Kidney (tissue), 14 donors: ENCODE measurements around the gene CAPN15. TPM values are rescaled to one million over a fixed set of nuclear protein-coding genes. Genes with fewer than 3 reads are reported as not detected.

Experiments
- DNase-seq, 5 donors: peaks; one replicate each; pipeline ENCODE4 v3.0.0-alpha.2; 2013 to 2020
- FAIRE-seq: peaks from 2 replicates; lab custom pipeline; 2012; peaks lifted over from hg19 to GRCh38; lab: Jason Lieb, UNC
- H3K27ac ChIP-seq, 2 donors: one replicate each; pipeline ENCODE4 v1.7.0; 2013; ENCODE audit warnings: low read depth in 2 of 2, low read length in 2 of 2, inconsistent platforms in 1 of 2
- H3K27me3 ChIP-seq: one replicate; pipeline ENCODE4 v1.7.1; 2013; ENCODE audit warnings: low read length, inconsistent platforms; ENCODE audit not compliant: control insufficient read depth, insufficient read depth
- H3K36me3 ChIP-seq, 3 donors: one replicate each; pipeline versions ENCODE4 v1.7.0 to v1.7.1; 2013; ENCODE audit warnings: low read length in 3 of 3, control low read depth in 1 of 3, inconsistent platforms in 1 of 3; ENCODE audit not compliant: insufficient read depth in 3 of 3, control insufficient read depth in 2 of 3
- H3K4me1 ChIP-seq, 3 donors: one replicate each; pipeline versions ENCODE4 v1.7.0 to v1.7.1; 2013; ENCODE audit warnings: low read length in 3 of 3, inconsistent platforms in 1 of 3, low read depth in 1 of 3; ENCODE audit not compliant: control insufficient read depth in 2 of 3, insufficient read depth in 2 of 3
- H3K4me3 ChIP-seq, 3 donors: one replicate each; pipeline versions ENCODE4 v1.7.0 to v1.8.1; 2013; ENCODE audit warnings: low read length in 3 of 3, control low read depth in 1 of 3, inconsistent platforms in 1 of 3
- H3K9ac ChIP-seq, 3 donors: one replicate each; pipeline versions ENCODE4 v1.7.0 to v1.7.1; 2013; ENCODE audit warnings: low read length in 3 of 3, control low read depth in 1 of 3, inconsistent platforms in 1 of 3
- H3K9me3 ChIP-seq, 3 donors: one replicate each; pipeline versions ENCODE4 v1.7.0 to v1.7.1; 2013; ENCODE audit warnings: low read length in 3 of 3, control low read depth in 1 of 3, inconsistent platforms in 1 of 3; ENCODE audit not compliant: control insufficient read depth in 2 of 3, insufficient read depth in 1 of 3
- CTCF ChIP-seq: IDR thresholded peaks from 3 replicates; pipeline ENCODE4 v1.5.1; 2012; ENCODE audit warnings: mild to moderate bottlenecking, moderate library complexity, borderline replicate concordance; ENCODE audit not compliant: insufficient read depth; ENCODE audit errors: extremely low read depth
- intact Hi-C: fragments of 100-400 bp; cut with DNase I; formaldehyde crosslinking; loops from one replicate; pipeline ENCODE4 v1.11.1; 2022
- polyA plus RNA-seq: library from polyadenylated mRNA; stranded (reverse); fragments of 350-450 nt; fragmentation: Illumina TruSeq; extraction: RNeasy Lipid Tissue Mini Kit (QIAGEN cat#74804); gene quantifications from one replicate; pipeline ENCODE4 v1.2.3, GENCODE V29; 2014; ENCODE audit warnings: low read depth, low replicate concordance; ENCODE audit not compliant: insufficient read depth
- total RNA-seq: library from RNA; stranded (reverse); fragmentation: NEBNext Ultra II Directional; extraction: Animal tissue kit (Norgen Biotek cat#: 25700); gene quantifications from one replicate; pipeline ENCODE4 v1.2.1, GENCODE V29; 2021
- donor health status: control.
- donor health status: control.
- donor health status: control.
- donor health status: control.
- donor health status: control.
- donor health status: DM: yes; HTN: yes; CAD: no.
- donor health status: Normal renal cell carcinoma (clear cell type).

Gene CAPN15
- total and polyA plus RNA-seq, 2 donors from 2014 or later = 17.9 to 52.9 TPM

- intact Hi-C loops = no loop called here
- Histone ChIP-seq H3K27me3 (peaks cover 8% of the 10 kb centered on the region), H3K4me3 (no peak overlapping the region), H3K4me1 (peaks cover 0 to 32% (median 3%) of the 10 kb centered on the region in 3 donors), H3K9ac (no peak overlapping the region), H3K9me3 (no peaks in the 10 kb centered on the region), H3K27ac (peak overlapping the region in 1 of 2 donors; percentile 41), H3K36me3 (no peaks in the 10 kb centered on the region)
- no peak for FAIRE-seq
- DNase-seq = no peak
- no peak for TF ChIP-seq CTCF
Measured at GRCh38 chr16:561413-561794, 33.9 kb downstream of the CAPN15 start.

GRCh38 chr16:561957-562938, 34.7 kb downstream of the CAPN15 start:
- DNase-seq = no peak
- FAIRE-seq = no peak
- TF ChIP-seq CTCF = no peak

GRCh38 chr16:563072-563644, 35.6 kb downstream of the CAPN15 start:
- TF ChIP-seq CTCF = no peak
- no peaks in the 10 kb centered on the region for H3K36me3 ChIP-seq
- peaks cover 0 to 44% (median 3%) of the 10 kb centered on the region in 3 donors for H3K4me1 ChIP-seq
- H3K9ac ChIP-seq = no peak overlapping the region
- no peak overlapping the region for H3K27ac ChIP-seq
- DNase-seq (no peak), FAIRE-seq (no peak)
- H3K4me3 ChIP-seq = no peak overlapping the region
- intact Hi-C loops = no loop called here
- peaks cover 8% of the 10 kb centered on the region for H3K27me3 ChIP-seq
- H3K9me3 ChIP-seq = no peaks in the 10 kb centered on the region

More at GRCh38 chr16:561957-562938, 34.7 kb downstream of the CAPN15 start:
- Histone ChIP-seq H3K27me3 (peaks cover 8% of the 10 kb centered on the region), H3K9me3 (no peaks in the 10 kb centered on the region), H3K4me3 (peak overlapping the region in 1 of 3 donors; percentile 45), H3K9ac (no peak overlapping the region), H3K36me3 (no peaks in the 10 kb centered on the region), H3K4me1 (peaks cover 0 to 38% (median 3%) of the 10 kb centered on the region in 3 donors), H3K27ac (no peak overlapping the region)
- intact Hi-C loops = no loop called here
